Mucosa of gallbladder (tissue), 1 donor: ENCODE results near the gene KRT73. TPM values are rescaled to one million over a fixed set of nuclear protein-coding genes. Genes with fewer than 3 reads are reported as not detected.

Source experiments
- DNase-seq: peaks from one replicate; pipeline ENCODE4 v3.0.0-alpha.2; 2020; ENCODE audit warnings: low spot score
- total RNA-seq: library from RNA; stranded (reverse); gene quantifications from one replicate; pipeline ENCODE4 v1.2.1, GENCODE V29; 2021
- donor health status: DM: no; HTN: no; CAD: no.

Gene KRT73
- total RNA-seq, 1 donor from 2014 or later = not detected

- DNase-seq = no peak
Observed at GRCh38 chr12:52622349-52622748, 4.0 kb upstream of the KRT73 start.

GRCh38 chr12:52618866-52619265 is 507 bp upstream of the KRT73 start:
- DNase-seq = no peak

GRCh38 chr12:52617403-52617785 is 965 bp downstream of the KRT73 start:
- no peak for DNase-seq

GRCh38 chr12:52616680-52617402 is 1.5 kb downstream of the KRT73 start:
- DNase-seq = no peak

- DNase-seq = no peak
Observed at GRCh38 chr12:52615912-52616311, 2.4 kb downstream of the KRT73 start.

- no peak for DNase-seq
Observed at GRCh38 chr12:52615208-52615868, 3.0 kb downstream of the KRT73 start.

- DNase-seq = peak; percentile 8
Observed at GRCh38 chr12:52614381-52615207, 3.8 kb downstream of the KRT73 start.

- peak; percentile 7 for DNase-seq
Observed at GRCh38 chr12:52613384-52614030, 4.9 kb downstream of the KRT73 start.

GRCh38 chr12:52612431-52613383 is 5.7 kb downstream of the KRT73 start:
- no peak for DNase-seq

GRCh38 chr12:52611080-52611468 is 7.3 kb downstream of the KRT73 start:
- no peak for DNase-seq

- DNase-seq = no peak
Observed at GRCh38 chr12:52608826-52609630, 9.3 kb downstream of the KRT73 start.

- no peak for DNase-seq
Observed at GRCh38 chr12:52608161-52608560, 10.2 kb downstream of the KRT73 start.

GRCh38 chr12:52607314-52607713 is 11.0 kb downstream of the KRT73 start:
- no peak for DNase-seq

- DNase-seq = no peak
Observed at GRCh38 chr12:52606581-52607218, 11.7 kb downstream of the KRT73 start.

- DNase-seq = no peak
Observed at GRCh38 chr12:52606096-52606495, 12.3 kb downstream of the KRT73 start.

GRCh38 chr12:52605542-52605941 is 12.8 kb downstream of the KRT73 start:
- DNase-seq = no peak

- no peak for DNase-seq
Observed at GRCh38 chr12:52604859-52605258, 13.5 kb downstream of the KRT73 start.

- no peak for DNase-seq
Observed at GRCh38 chr12:52603314-52603713, 15.0 kb downstream of the KRT73 start.

- DNase-seq = no peak
Observed at GRCh38 chr12:52602552-52602951, 15.8 kb downstream of the KRT73 start.

- no peak for DNase-seq
Observed at GRCh38 chr12:52601671-52602070, 16.7 kb downstream of the KRT73 start.
